HG03442 (cell line): ENCODE results near the gene LMO4.
A peak's percentile ranks its signal among the peaks of the same experiment; 100 is the strongest.

Source experiments
- ATAC-seq: cut with Tn5 transposase; IDR thresholded peaks from one replicate; pipeline ENCODE4 v1.9.1; 2021; ENCODE audit warnings: mild to moderate bottlenecking, moderate library complexity; ENCODE audit not compliant: unreplicated experiment

LMO4 gene

GRCh38 chr1:87327376-87328271 is 1.1 kb upstream of the LMO4 start:
- no peak for ATAC-seq

GRCh38 chr1:87329051-87329525 is 408 bp downstream of the LMO4 start:
- ATAC-seq: no peak

- ATAC-seq: no peak
These were observed 911 bp downstream of the LMO4 start for GRCh38 chr1:87329526-87330056.

- no peak for ATAC-seq
These were observed 1.6 kb downstream of the LMO4 start for GRCh38 chr1:87330057-87330884.

GRCh38 chr1:87330885-87331364 is 2.2 kb downstream of the LMO4 start:
- no peak for ATAC-seq

- ATAC-seq: no peak
These were observed 2.9 kb downstream of the LMO4 start for GRCh38 chr1:87331365-87332241.

GRCh38 chr1:87333692-87334347 is 5.1 kb downstream of the LMO4 start:
- peak; percentile 16 for ATAC-seq

- no peak for ATAC-seq
These were observed 5.9 kb downstream of the LMO4 start for GRCh38 chr1:87334351-87335174.

- peak; percentile 46 for ATAC-seq
These were observed 6.7 kb downstream of the LMO4 start for GRCh38 chr1:87335175-87335884.

GRCh38 chr1:87336623-87337067 is 8.0 kb downstream of the LMO4 start:
- no peak for ATAC-seq

- ATAC-seq: no peak
These were observed 8.9 kb downstream of the LMO4 start for GRCh38 chr1:87337606-87338005.

GRCh38 chr1:87338566-87338965 is 9.9 kb downstream of the LMO4 start:
- ATAC-seq: no peak

- no peak for ATAC-seq
These were observed 15.6 kb downstream of the LMO4 start for GRCh38 chr1:87344231-87344630.

- no peak for ATAC-seq
These were observed 17.6 kb downstream of the LMO4 start for GRCh38 chr1:87346130-87346814.

GRCh38 chr1:87348341-87349019 is 19.8 kb downstream of the LMO4 start:
- no peak for ATAC-seq

- no peak for ATAC-seq
These were observed 20.4 kb downstream of the LMO4 start for GRCh38 chr1:87349036-87349435.

- ATAC-seq: no peak
These were observed 27.2 kb downstream of the LMO4 start for GRCh38 chr1:87355894-87356293.
